ENCODE results near the gene TET3.

DNA sequence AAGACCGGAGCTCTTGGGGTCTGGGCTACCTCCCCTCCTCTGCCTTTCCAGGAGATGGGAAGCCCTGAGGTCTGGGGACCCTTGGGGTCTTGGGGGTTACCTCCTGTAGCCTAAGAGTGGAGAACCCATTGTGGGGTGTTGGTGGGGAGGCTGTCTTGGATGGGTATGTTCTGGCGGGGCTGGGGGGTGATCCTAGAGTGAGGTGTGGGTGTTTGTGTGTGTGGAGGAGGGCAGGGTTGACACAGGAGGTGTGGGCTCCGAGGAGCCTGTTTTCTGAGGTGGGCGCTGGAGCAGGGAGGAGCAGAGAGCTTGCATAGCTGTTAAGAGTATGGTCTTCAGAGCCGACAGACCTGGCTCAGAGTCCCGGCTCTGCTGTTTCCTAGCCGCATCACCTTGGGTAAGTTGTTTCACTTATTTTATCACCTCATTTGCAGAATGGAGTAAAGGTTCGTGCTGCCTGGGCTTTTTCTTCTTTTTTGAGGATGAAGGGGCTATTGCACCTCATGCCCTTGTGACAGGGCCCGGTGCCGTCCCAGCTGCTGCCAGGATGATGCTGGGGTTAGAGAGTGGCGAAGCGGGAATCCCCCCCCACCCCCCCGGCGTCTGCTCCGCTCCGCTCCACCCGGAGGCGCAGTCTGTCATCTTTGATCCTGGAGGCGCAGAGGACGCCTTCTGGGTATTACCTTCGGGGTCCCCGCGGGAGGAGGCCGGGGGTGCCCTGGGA is 17.2 kb downstream of the TET3 start:
- TF ChIP-seq, protein P1, sequence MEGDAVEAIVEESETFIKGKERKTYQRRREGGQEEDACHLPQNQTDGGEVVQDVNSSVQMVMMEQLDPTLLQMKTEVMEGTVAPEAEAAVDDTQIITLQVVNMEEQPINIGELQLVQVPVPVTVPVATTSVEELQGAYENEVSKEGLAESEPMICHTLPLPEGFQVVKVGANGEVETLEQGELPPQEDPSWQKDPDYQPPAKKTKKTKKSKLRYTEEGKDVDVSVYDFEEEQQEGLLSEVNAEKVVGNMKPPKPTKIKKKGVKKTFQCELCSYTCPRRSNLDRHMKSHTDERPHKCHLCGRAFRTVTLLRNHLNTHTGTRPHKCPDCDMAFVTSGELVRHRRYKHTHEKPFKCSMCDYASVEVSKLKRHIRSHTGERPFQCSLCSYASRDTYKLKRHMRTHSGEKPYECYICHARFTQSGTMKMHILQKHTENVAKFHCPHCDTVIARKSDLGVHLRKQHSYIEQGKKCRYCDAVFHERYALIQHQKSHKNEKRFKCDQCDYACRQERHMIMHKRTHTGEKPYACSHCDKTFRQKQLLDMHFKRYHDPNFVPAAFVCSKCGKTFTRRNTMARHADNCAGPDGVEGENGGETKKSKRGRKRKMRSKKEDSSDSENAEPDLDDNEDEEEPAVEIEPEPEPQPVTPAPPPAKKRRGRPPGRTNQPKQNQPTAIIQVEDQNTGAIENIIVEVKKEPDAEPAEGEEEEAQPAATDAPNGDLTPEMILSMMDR (IDR thresholded peaks at IDR 0.05), result no peak
- TF ChIP-seq POLR2A (IDR thresholded peaks at IDR 0.05), result no peak

Measured in vagina (tissue), 2 donors.